ENCODE data around the gene BRK1. TPM values are rescaled to one million over a fixed set of nuclear protein-coding genes. Genes with fewer than 3 reads are reported as not detected.

The BRK1 gene
- total RNA-seq, 4 donors from 2014 or later, result 79.3 to 163 (median 119) TPM

GRCh38 chr3:10162185-10162584 is 46.7 kb downstream of the BRK1 start:
- no peak for TF ChIP-seq CTCF (IDR thresholded peaks at IDR 0.05; ENCODE audit: low read depth)

- no peak for TF ChIP-seq CTCF (IDR thresholded peaks at IDR 0.05; ENCODE audit: low read depth)
Measured at GRCh38 chr3:10164546-10165393, 49.3 kb downstream of the BRK1 start, which contains the start of gene IRAK2. TSS of gene IRAK2 (plus strand) at chr3:10164919. CDS start at chr3:10164955, 36 bp downstream.

- TF ChIP-seq CTCF (IDR thresholded peaks at IDR 0.05; ENCODE audit: low read depth), result no peak
Measured at GRCh38 chr3:10166213-10166604, 50.7 kb downstream of the BRK1 start.

GRCh38 chr3:10169000-10169496 is 53.6 kb downstream of the BRK1 start:
- no peak for TF ChIP-seq CTCF (IDR thresholded peaks at IDR 0.05; ENCODE audit: low read depth)

- TF ChIP-seq CTCF (IDR thresholded peaks at IDR 0.05; ENCODE audit: low read depth), result no peak
Measured at GRCh38 chr3:10170915-10171478, 55.5 kb downstream of the BRK1 start.

- no peak for TF ChIP-seq CTCF (IDR thresholded peaks at IDR 0.05; ENCODE audit: low read depth)
Measured at GRCh38 chr3:10173095-10173925, 57.8 kb downstream of the BRK1 start.

All from subcutaneous adipose tissue (tissue), 4 donors.